ENCODE data around the gene NEURL2. TPM values are rescaled to one million over a fixed set of nuclear protein-coding genes. Genes with fewer than 3 reads are reported as not detected.

Gene NEURL2
- total RNA-seq, 4 donors from 2014 or later: 4.2 to 11.5 (median 5.7) TPM

DNA sequence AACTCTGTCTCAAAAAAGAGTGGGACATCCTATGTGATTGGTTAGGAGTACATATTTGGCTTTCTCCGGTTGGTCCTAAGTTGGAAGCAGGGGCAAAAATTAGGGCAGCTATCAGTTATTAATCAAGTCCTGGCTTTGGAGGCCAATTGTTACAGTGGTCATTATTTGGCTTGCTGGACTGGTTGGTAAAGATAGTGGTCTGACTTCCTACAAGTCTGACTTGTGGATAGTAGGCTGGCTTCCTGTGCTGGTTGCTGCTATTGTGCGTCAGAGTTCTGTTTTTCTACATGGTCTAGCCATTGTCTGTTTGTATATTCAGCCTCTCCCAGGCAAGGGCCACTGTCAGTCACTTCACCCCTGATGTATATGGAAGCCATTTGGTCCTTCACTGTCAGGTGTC is 40.8 kb downstream of the NEURL2 start:
- Histone ChIP-seq H3K4me1 (peaks cover 6% of the 10 kb centered on the region), H3K9me3 (no peaks in the 10 kb centered on the region), H3K27me3 (no peaks in the 10 kb centered on the region), H3K4me3 (no peak overlapping the region), H3K27ac (no peak overlapping the region), H3K36me3 (peaks cover 58% of the 10 kb centered on the region)
- WGBS: 96% methylated on average over 2 of the region's 2 CpGs
- no peak for DNase-seq (ENCODE audit: low spot score in 2 of 2)
- TF ChIP-seq, protein P1, sequence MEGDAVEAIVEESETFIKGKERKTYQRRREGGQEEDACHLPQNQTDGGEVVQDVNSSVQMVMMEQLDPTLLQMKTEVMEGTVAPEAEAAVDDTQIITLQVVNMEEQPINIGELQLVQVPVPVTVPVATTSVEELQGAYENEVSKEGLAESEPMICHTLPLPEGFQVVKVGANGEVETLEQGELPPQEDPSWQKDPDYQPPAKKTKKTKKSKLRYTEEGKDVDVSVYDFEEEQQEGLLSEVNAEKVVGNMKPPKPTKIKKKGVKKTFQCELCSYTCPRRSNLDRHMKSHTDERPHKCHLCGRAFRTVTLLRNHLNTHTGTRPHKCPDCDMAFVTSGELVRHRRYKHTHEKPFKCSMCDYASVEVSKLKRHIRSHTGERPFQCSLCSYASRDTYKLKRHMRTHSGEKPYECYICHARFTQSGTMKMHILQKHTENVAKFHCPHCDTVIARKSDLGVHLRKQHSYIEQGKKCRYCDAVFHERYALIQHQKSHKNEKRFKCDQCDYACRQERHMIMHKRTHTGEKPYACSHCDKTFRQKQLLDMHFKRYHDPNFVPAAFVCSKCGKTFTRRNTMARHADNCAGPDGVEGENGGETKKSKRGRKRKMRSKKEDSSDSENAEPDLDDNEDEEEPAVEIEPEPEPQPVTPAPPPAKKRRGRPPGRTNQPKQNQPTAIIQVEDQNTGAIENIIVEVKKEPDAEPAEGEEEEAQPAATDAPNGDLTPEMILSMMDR (IDR thresholded peaks at IDR 0.05): no peak
- no peak for TF ChIP-seq POLR2AphosphoS5 (IDR thresholded peaks at IDR 0.05)
- TF ChIP-seq POLR2A (IDR thresholded peaks at IDR 0.05): no peak
- TF ChIP-seq EP300 (IDR thresholded peaks at IDR 0.05): no peak

- peaks cover 70% of the 10 kb centered on the region for H3K36me3 ChIP-seq
- TF ChIP-seq POLR2A (IDR thresholded peaks at IDR 0.05) (no peak), POLR2AphosphoS5 (IDR thresholded peaks at IDR 0.05) (no peak), EP300 (IDR thresholded peaks at IDR 0.05) (no peak)
- TF ChIP-seq, protein P1 (IDR thresholded peaks at IDR 0.05): no peak
- DNase-seq (ENCODE audit: low spot score in 2 of 2): no peak
- no peak overlapping the region for H3K27ac ChIP-seq
- 94% methylated on average over 8 of the region's 8 CpGs for WGBS
- no peaks in the 10 kb centered on the region for H3K27me3 ChIP-seq
- no peak overlapping the region for H3K4me3 ChIP-seq
- H3K4me1 ChIP-seq: no peaks in the 10 kb centered on the region
- no peaks in the 10 kb centered on the region for H3K9me3 ChIP-seq
Measured at GRCh38 chr20:45848969-45849582, 41.9 kb downstream of the NEURL2 start.

DNA sequence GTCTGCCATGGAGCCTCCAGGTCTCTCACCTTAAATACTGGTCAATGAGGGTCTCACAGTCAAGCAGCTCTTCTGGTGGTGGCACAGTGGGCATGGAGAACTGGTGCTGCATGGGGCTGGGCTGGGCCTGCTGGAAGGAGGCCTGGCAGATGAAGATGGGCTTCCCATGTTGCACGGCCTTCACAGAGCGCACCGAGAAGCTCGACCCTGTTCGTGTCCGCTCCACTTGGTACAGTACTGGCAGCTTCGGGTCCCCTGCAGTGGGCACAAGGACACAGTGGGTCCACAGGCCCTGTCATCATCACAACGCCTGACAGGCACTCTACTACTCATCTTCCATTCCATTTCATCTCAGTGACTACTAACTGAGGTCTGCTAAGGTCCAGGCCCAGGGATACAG is 42.6 kb downstream of the NEURL2 start:
- 97% methylated on average over 7 of the region's 8 CpGs for WGBS

GRCh38 chr20:45845452-45845851 is 45.6 kb downstream of the NEURL2 start:
- peaks cover 96% of the 10 kb centered on the region for H3K36me3 ChIP-seq
- peaks cover 13% of the 10 kb centered on the region for H3K4me1 ChIP-seq
- H3K9me3 ChIP-seq: no peaks in the 10 kb centered on the region
- H3K27ac ChIP-seq: no peak overlapping the region
- no peaks in the 10 kb centered on the region for H3K27me3 ChIP-seq
- TF ChIP-seq, protein P1 (IDR thresholded peaks at IDR 0.05): no peak
- TF ChIP-seq EP300 (IDR thresholded peaks at IDR 0.05) (no peak), POLR2AphosphoS5 (IDR thresholded peaks at IDR 0.05) (no peak), POLR2A (IDR thresholded peaks at IDR 0.05) (no peak)
- DNase-seq (ENCODE audit: low spot score in 2 of 2): no peak
- no peak overlapping the region for H3K4me3 ChIP-seq

More for the DNA sequence above, 42.6 kb downstream of the NEURL2 start:
- TF ChIP-seq POLR2AphosphoS5 (IDR thresholded peaks at IDR 0.05) (no peak), EP300 (IDR thresholded peaks at IDR 0.05) (no peak), POLR2A (IDR thresholded peaks at IDR 0.05) (no peak)
- TF ChIP-seq, protein P1 (IDR thresholded peaks at IDR 0.05): no peak
- Histone ChIP-seq H3K27me3 (no peaks in the 10 kb centered on the region), H3K4me1 (no peaks in the 10 kb centered on the region), H3K27ac (no peak overlapping the region), H3K9me3 (no peaks in the 10 kb centered on the region), H3K36me3 (peaks cover 73% of the 10 kb centered on the region), H3K4me3 (no peak overlapping the region)
- no peak for DNase-seq (ENCODE audit: low spot score in 2 of 2)

GRCh38 chr20:45843506-45843905 is 47.5 kb downstream of the NEURL2 start:
- DNase-seq (ENCODE audit: low spot score in 2 of 2): no peak
- no peak for TF ChIP-seq POLR2A (IDR thresholded peaks at IDR 0.05)
- no peak for TF ChIP-seq EP300 (IDR thresholded peaks at IDR 0.05)
- TF ChIP-seq, protein P1 (IDR thresholded peaks at IDR 0.05): no peak
- no peak for TF ChIP-seq POLR2AphosphoS5 (IDR thresholded peaks at IDR 0.05)
- Histone ChIP-seq H3K4me3 (no peak overlapping the region), H3K4me1 (peaks cover 13% of the 10 kb centered on the region), H3K36me3 (peaks cover 84% of the 10 kb centered on the region), H3K27ac (no peak overlapping the region), H3K9me3 (no peaks in the 10 kb centered on the region), H3K27me3 (no peaks in the 10 kb centered on the region)
- 88% methylated on average over 14 of the region's 14 CpGs for WGBS

Measured in suprapubic skin (tissue), 4 donors.